ENCODE data around the gene MKKS.
"Not testable (repeated sequence)": the region's sequence is repeated elsewhere in the genome, so short reads cannot be mapped to it uniquely, and the experiment has no call there.

The MKKS gene

GRCh38 chr20:10411673-10412072, 22.3 kb downstream of the MKKS start:
- no peak for DNase-seq

DNA sequence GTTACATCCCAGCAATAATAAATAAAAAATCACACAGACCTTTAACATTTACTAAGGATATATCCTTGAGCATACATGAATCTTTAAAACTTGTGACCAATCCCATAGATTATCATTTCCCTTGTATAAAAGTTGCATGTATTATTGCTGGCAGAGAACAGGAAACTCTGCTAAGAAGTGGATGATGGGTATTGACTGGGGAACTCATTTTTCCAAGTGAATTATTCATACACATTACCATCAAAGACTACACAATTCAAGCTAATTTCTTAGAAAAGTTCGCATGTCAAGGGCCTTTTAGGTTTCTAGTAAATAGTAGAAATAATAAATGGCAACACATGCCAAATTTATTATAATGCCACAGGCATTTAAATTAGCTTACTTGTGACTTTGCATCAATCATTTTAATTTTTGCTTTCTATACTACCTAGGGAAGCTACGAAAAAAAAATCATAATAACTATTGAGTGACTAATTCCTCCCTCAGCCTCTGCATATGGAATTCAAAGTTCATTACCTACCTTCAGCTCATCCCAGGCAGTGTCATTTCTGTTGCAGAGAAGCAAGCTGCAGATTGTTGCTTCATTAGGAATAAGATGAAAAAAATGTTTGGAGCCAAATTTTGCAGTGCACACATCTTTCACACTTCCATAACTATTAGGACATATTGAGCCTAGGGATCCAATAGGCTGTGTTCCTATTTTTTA, 25.8 kb downstream of the MKKS start:
- DNase-seq = no peak

DNA sequence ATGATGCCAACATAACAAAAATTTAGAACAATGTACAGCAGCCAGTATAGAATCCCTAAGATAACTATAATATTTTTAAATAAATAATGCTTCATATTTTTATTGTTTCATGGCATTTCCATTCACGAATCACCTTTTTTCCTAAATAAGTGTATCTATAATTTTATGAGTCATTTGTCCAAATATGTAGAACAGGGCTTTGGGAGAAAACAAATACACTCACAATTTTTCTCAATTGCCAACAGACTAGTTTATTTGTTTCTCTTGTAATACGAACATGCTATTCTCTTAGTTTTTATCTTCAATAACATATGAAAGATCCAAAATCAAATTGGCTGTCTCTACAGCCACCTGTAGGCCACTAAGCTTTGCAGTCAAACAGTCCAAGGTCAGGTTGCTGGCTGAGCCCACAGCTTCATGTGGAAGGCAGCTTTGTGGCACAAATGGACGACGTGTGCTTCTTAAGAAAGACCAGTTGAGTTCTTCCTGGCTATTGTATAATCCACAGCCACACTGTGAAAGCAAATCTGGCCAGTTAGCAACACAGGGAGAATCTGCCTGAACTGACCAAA, 29.0 kb downstream of the MKKS start:
- no peak for DNase-seq

DNA sequence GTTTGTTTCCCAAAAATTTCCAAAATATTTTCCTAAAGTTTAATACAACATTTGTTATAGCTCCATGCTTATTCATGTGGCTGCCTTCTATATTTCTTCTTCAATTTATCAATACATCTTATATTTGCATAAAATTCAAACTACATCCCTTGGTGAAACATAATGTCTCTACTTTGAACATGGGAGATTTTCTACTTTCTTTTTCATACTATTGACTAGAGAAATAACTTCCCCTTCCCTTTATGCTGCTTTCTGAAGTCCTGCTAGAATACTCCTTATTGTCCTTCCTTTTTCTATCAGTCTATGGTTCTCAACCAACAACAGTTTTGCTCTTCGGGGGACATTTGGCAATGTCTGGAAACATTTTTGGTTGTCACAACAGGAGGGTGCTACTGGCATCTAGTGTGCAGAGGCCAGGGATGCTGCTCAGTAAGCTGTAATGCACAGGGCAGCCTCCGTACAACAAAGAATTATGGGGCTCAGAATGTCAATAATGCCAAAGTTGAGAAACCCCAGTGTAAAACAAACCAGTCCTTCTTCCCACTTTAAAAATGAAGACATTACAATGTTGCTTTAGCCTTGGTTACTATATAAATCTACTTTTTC, 29.9 kb downstream of the MKKS start:
- DNase-seq = no peak

DNA sequence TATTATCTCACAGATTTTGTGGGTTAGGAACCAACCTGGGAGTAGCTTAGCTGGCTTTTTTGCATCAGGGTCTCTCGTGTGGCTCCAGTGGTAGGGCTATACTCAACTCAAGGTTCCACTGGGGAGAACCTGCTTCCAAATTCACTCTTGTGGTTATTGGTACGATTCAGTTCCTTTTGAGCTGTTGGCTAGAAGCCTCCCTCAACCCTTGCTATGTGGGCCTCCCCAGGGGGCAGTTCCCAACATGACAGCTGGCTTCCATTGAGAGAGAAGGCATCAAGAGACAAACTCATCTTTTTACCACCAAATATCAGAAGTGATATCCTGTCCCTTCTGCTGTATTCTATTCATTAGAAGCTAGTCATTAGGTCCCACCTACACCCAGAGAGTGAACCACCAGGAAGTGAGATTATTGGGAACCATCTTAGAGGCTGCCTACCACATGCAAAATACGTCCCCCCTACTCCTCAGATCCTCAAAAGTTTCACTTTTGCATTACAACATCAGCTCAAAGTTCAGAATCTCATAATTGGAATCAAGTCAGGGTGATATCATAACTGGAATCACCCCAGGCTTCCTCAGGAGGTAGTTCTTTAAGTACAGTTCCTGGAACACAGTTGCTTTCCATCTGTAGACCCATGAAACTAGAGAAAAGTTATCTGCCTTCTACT, 30.9 kb downstream of the MKKS start:
- no peak for DNase-seq

GRCh38 chr20:10398834-10399369, 35.1 kb downstream of the MKKS start:
- no peak for DNase-seq

DNA sequence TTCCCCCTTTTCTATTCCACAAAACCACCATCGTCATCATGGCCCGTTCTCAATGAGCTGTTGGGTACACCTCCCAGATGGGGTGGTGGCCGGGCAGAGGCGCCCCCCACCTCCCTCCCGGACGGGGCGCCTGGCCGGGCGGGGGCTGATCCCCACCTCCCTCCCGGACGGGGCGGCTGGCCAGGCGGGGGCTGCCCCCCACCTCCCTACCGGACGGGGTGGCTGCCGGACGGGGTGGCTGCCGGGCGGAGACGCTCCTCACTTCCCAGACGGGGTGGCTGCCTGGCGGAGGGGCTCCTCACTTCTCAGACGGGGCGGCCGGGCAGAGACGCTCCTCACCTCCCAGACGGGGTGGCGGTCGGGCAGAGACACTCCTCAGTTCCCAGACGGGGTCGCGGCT, 39.3 kb downstream of the MKKS start:
- DNase-seq = not testable (repeated sequence)

- no peak for DNase-seq
Observed at GRCh38 chr20:10390709-10391108, 43.3 kb downstream of the MKKS start.

DNA sequence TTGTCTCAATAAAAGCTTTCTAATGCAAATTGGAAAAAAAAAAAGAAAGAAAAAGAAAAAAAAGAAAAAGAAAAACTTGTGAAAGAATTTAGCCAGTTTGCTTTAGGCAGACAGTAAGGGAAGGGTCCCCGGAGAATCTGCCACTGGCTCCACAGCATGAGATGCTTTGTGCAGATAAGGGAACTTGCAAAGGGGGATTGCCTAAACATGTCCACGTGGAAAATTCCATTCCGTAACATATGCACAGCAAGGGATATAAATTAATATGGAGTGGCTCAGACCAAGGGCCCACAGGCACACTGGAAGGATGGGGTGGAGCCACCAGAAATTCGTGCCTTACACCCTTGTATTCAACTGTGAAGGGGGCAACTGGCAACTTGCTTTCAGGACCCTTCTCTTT, 45.4 kb downstream of the MKKS start:
- no peak for DNase-seq

- no peak for DNase-seq
Observed at GRCh38 chr20:10387686-10388085, 46.3 kb downstream of the MKKS start.

DNA sequence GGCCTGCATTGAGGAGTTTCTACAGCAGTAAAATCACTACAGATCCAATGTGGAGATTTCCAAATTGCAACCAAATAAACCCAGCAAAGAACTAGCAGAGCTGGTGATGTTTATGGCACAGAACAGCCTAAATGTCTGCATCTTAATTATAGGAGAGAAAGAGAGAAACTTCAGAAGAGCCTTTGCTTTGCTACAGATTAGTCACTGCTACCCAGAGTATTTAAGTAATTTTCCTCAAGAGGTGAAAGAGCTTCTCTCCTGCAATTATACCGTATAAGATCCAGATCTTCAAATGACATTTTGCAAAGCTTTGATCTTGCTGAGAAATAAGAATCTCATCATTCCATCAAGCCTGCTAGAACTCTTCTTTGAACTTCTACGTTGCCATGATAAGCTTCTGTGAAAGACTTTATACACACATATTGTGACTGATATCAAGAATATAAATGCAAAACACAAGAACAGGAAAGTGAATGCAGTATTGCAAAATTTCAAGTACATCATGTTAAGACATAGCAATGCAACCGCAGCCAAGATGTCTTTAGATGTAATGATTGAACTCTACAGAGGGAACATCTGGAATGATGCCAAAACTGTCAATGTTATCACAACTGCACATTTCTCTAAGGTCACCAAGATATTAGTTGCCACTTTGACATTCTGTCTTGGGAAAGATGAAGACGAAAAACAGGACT, 48.0 kb downstream of the MKKS start:
- DNase-seq = no peak

DNA sequence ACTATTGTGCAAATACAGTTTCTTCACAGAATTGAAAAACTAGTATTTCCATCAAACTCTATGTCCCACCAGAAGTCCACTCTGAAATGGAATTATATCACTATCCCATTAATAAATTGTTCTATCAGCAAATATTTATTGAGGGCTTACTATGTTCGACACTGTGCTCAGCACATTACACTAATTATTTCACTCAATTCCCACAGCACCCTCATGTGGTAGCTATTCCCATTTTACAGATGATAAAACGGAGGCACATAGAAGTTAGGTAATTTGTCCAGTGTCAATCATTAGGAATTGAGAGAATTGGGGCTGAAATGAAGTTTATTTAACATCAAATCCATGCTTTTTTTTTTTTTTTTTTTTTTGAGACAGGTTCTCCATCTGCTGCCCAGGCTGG, 52.5 kb downstream of the MKKS start:
- no peak for DNase-seq

- DNase-seq = no peak
Observed at GRCh38 chr20:10379761-10380160, 54.3 kb downstream of the MKKS start.

- no peak for DNase-seq
Observed at GRCh38 chr20:10376270-10377075, 57.5 kb downstream of the MKKS start.

- no peak for DNase-seq
Observed at GRCh38 chr20:10375191-10375590, 58.8 kb downstream of the MKKS start.

- DNase-seq = no peak
Observed at GRCh38 chr20:10374036-10374435, 60.0 kb downstream of the MKKS start.

GRCh38 chr20:10371467-10371866, 62.6 kb downstream of the MKKS start:
- no peak for DNase-seq

- no peak for DNase-seq
Observed at GRCh38 chr20:10370091-10370887, 63.7 kb downstream of the MKKS start.

- no peak for DNase-seq
Observed at GRCh38 chr20:10369723-10370090, 64.3 kb downstream of the MKKS start.

DNA sequence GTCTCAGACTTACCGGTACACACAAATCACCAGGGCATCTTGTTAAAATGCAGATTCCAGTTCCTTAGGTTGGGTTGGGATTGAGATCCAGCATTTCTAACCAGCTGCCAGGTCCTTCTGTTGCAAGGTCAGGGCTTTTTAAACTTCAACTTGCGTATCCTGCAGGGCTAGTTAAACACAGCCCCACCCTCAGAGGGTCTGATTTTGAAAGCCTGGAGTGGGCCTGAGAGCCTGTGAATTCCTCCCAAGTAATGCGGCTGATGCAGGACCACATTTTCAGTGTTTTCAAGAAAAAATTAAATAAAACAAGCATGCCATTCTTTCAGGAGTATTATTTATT, 65.3 kb downstream of the MKKS start:
- DNase-seq = no peak

DNA sequence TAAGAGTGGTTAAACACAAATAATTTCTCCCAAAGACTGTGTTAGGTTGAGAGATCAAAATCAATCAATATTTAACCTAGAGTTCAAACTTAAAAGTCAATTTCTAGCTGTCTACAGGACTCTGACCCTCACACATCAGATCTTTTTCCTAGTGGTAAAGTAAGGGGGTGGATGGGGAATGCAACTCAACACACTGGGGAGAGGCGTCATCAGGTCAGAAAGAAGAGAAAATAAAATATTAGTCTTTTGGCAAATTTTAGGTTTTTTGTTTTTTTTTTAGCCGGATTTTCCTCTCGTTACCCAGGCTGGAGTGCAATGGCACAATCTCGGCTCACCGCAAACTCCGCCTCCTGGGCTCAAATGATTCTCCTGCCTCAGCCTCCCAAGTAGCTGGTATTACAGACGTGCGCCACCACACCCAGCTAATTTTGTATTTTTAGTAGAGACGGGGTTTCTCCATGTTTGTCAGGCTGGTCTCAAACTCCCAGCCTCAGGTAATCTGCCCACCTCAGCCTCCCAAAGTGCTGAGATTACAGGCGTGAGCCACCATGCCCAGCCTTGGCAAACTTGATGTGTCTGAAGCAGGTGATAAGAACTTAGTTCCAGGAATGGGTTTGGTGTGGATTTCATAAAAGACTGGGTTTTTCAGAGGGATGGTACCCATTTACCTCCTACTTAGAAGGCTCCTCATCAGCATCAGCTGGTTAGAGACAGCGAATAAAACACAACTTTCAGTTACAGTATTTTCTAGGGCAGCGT, 65.9 kb downstream of the MKKS start:
- no peak for DNase-seq

All from activated CD8-positive, alpha-beta memory T cell treated with anti-CD3 and anti-CD28 coated beads, Interleukin-2, amount 50 U/mL, for 4 hours (primary cell).